Measurements from ENCODE around the gene TULP1. TPM values are rescaled to one million over a fixed set of nuclear protein-coding genes. Genes with fewer than 3 reads are reported as not detected.

Gene TULP1
- total and polyA plus RNA-seq, 2 of the 8 experiments (the other 6 are each of a cell fraction or from before 2014, with no cell fraction given), result 3.2 to 6.8 TPM

- Histone ChIP-seq H3K79me1 (ENCODE audit: low read depth, low read length) (peaks cover 6% of the 10 kb centered on the region), H3K18ac (ENCODE audit: extremely low read depth, low read length) (peak overlapping the region; percentile 9; the same call in 1 of the 2 replicates), H3K23me2 (ENCODE audit: low read depth, low read length) (peaks cover 5% of the 10 kb centered on the region; the same call in 1 of the 2 replicates), H3K4me1 (replicated peaks in 1 of 4; ENCODE audit: control insufficient read depth in 3 of 4, insufficient read depth in 4 of 4, low read length in 3 of 4) (peaks cover 18 to 33% (median 29%) of the 10 kb centered on the region in 4 experiments), H2AFZ (ENCODE audit: low read length) (no peak overlapping the region), H3K79me2 (ENCODE audit: control insufficient read depth in 1 of 2, insufficient read depth in 2 of 2, low read length in 2 of 2) (peaks cover 0 to 10% of the 10 kb centered on the region in 2 experiments; a peak in 2 of 4 replicates), H4K8ac (ENCODE audit: extremely low read depth, insufficient read depth, low read length) (no peak overlapping the region; the same call in 1 of the 2 replicates), H3K4ac (replicated peaks; ENCODE audit: insufficient read length, low read depth, low read length) (no peak overlapping the region), H2BK5ac (ENCODE audit: low read depth, low read length) (no peak overlapping the region), H3K27me3 (replicated peaks in 1 of 4; ENCODE audit: control insufficient read depth in 3 of 4, extremely low read depth in 1 of 4, insufficient read depth in 3 of 4, low read length in 3 of 4) (no peaks in the 10 kb centered on the region; a peak in 1 of 7 replicates), H3K27ac (ENCODE audit: low read depth, low read length) (no peak overlapping the region), H3K9ac (replicated peaks in 1 of 4; ENCODE audit: extremely low read depth in 1 of 4, low read depth in 3 of 4, low read length in 3 of 4) (no peak overlapping the region), H3K4me3 (ENCODE audit: extremely low read depth in 1 of 4, insufficient read depth in 2 of 4, low read depth in 3 of 4, low read length in 4 of 4) (no peak overlapping the region), H2BK120ac (replicated peaks; ENCODE audit: low read depth, low read length) (no peak overlapping the region), H3K56ac (replicated peaks; ENCODE audit: insufficient read length, low read depth, low read length) (no peak overlapping the region), H3K4me2 (ENCODE audit: insufficient read depth in 1 of 2, low read depth in 2 of 2, low read length in 2 of 2) (no peak overlapping the region), H3K36me3 (ENCODE audit: control insufficient read depth in 2 of 4, insufficient read depth in 4 of 4, low read length in 3 of 4) (peaks cover 0 to 15% (median 3%) of the 10 kb centered on the region in 4 experiments; a peak in 2 of 8 replicates), H4K5ac (ENCODE audit: insufficient read length, low read depth, low read length) (no peak overlapping the region), H2BK20ac (ENCODE audit: low read length) (no peak overlapping the region), H4K20me1 (replicated peaks in 1 of 2; ENCODE audit: control insufficient read depth in 1 of 2, insufficient read depth in 2 of 2, low read length in 2 of 2) (peaks cover 0 to 5% of the 10 kb centered on the region in 2 experiments), H4K91ac (replicated peaks; ENCODE audit: insufficient read length, low read length) (no peak overlapping the region), H2AK5ac (ENCODE audit: low read depth, low read length) (no peak overlapping the region; the same call in 1 of the 2 replicates), H3K23ac (ENCODE audit: insufficient read length) (no peak overlapping the region), H3K14ac (ENCODE audit: insufficient read length) (no peak overlapping the region), H3K9me3 (ENCODE audit: insufficient read depth in 2 of 2, low read depth in 1 of 2, low read length in 1 of 2) (no peaks in the 10 kb centered on the region), H2BK12ac (ENCODE audit: low read depth, low read length) (no peak overlapping the region), H2BK15ac (ENCODE audit: low read length) (no peak overlapping the region)
- WGBS, 2 experiments (ENCODE audit: extremely low coverage in 1 of 2, insufficient coverage in 1 of 2, insufficient read length in 1 of 2, insufficient replicate concordance in 2 of 2, low coverage in 1 of 2, low lambda C conversion rate in 2 of 2, missing lambda C conversion rate in 1 of 2), result 86% methylated on average over 4 of the region's 4 CpGs; no CpG with 5 or more reads in 1 of the 2 experiments
- ChIA-PET CTCF (ENCODE audit: partially characterized antibody) (interaction anchor here (0.9 to 4.7 kb wide), 4 partner anchors 12 to 187 kb away, joined by 3 to 28 read pairs (median 10); partner anchors contain the start of gene RPL10A), POLR2A (ENCODE audit: partially characterized antibody) (interaction anchor here (1.2 to 37.6 kb wide), 3 partner anchors 5 to 281 kb away, joined by 3 to 1319 read pairs (median 1319); partner anchors contain the start of genes RPL10A and TEAD3)
- no peak for FAIRE-seq
- DNase-seq (ENCODE audit: low read depth in 1 of 2, low spot score in 2 of 2), result no peak
- TF ChIP-seq EZH2 (IDR thresholded peaks at IDR 0.05; ENCODE audit: low read depth, low read length, severe bottlenecking), result no peak
These were observed 29.6 kb downstream of the TULP1 start for GRCh38 chr6:35483062-35483461.
